ENCODE results near the gene ARHGAP29. TPM values are rescaled to one million over a fixed set of nuclear protein-coding genes. Genes with fewer than 3 reads are reported as not detected.

The ARHGAP29 gene
- total and polyA plus RNA-seq, 2 of the 8 experiments (the other 6 are each of a cell fraction or from before 2014, with no cell fraction given) = 0.57 to 3.2 TPM

GRCh38 chr1:94250341-94250740 lies 13.0 kb upstream of the ARHGAP29 start:
- Histone ChIP-seq H2BK120ac (replicated peaks; ENCODE audit: low read depth, low read length) (no peak overlapping the region), H3K23ac (ENCODE audit: insufficient read length) (no peak overlapping the region), H2AK5ac (ENCODE audit: low read depth, low read length) (no peak overlapping the region), H4K5ac (ENCODE audit: insufficient read length, low read depth, low read length) (no peak overlapping the region), H3K4me1 (replicated peaks in 1 of 4; ENCODE audit: control insufficient read depth in 3 of 4, insufficient read depth in 4 of 4, low read length in 3 of 4) (peaks cover 0 to 5% (median 3%) of the 10 kb centered on the region in 4 experiments; a peak in 4 of 7 replicates), H3K79me1 (ENCODE audit: low read depth, low read length) (no peaks in the 10 kb centered on the region), H4K8ac (ENCODE audit: extremely low read depth, insufficient read depth, low read length) (no peak overlapping the region), H3K23me2 (ENCODE audit: low read depth, low read length) (peaks cover 10% of the 10 kb centered on the region; the same call in 1 of the 2 replicates), H3K4me3 (ENCODE audit: extremely low read depth in 1 of 4, insufficient read depth in 2 of 4, low read depth in 3 of 4, low read length in 4 of 4) (no peak overlapping the region), H3K56ac (replicated peaks; ENCODE audit: insufficient read length, low read depth, low read length) (no peak overlapping the region), H2BK15ac (ENCODE audit: low read length) (no peak overlapping the region), H4K91ac (replicated peaks; ENCODE audit: insufficient read length, low read length) (no peak overlapping the region), H2BK20ac (ENCODE audit: low read length) (no peak overlapping the region), H2BK12ac (ENCODE audit: low read depth, low read length) (no peak overlapping the region), H3K9me3 (ENCODE audit: insufficient read depth in 2 of 2, low read depth in 1 of 2, low read length in 1 of 2) (no peaks in the 10 kb centered on the region), H3K14ac (ENCODE audit: insufficient read length) (no peak overlapping the region), H3K27me3 (replicated peaks in 1 of 4; ENCODE audit: control insufficient read depth in 3 of 4, extremely low read depth in 1 of 4, insufficient read depth in 3 of 4, low read length in 3 of 4) (peaks cover 20 to 66% (median 49%) of the 10 kb centered on the region in 4 experiments), H3K4ac (replicated peaks; ENCODE audit: insufficient read length, low read depth, low read length) (no peak overlapping the region), H3K9ac (replicated peaks in 1 of 4; ENCODE audit: extremely low read depth in 1 of 4, low read depth in 3 of 4, low read length in 3 of 4) (no peak overlapping the region), H2AFZ (ENCODE audit: low read length) (no peak overlapping the region), H3K18ac (ENCODE audit: extremely low read depth, low read length) (no peak overlapping the region), H4K20me1 (replicated peaks in 1 of 2; ENCODE audit: control insufficient read depth in 1 of 2, insufficient read depth in 2 of 2, low read length in 2 of 2) (peaks cover 0 to 1% of the 10 kb centered on the region in 2 experiments), H3K27ac (ENCODE audit: low read depth, low read length) (no peak overlapping the region), H3K4me2 (ENCODE audit: insufficient read depth in 1 of 2, low read depth in 2 of 2, low read length in 2 of 2) (no peak overlapping the region), H3K36me3 (ENCODE audit: control insufficient read depth in 2 of 4, insufficient read depth in 4 of 4, low read length in 3 of 4) (no peaks in the 10 kb centered on the region), H3K79me2 (ENCODE audit: control insufficient read depth in 1 of 2, insufficient read depth in 2 of 2, low read length in 2 of 2) (no peaks in the 10 kb centered on the region), H2BK5ac (ENCODE audit: low read depth, low read length) (no peak overlapping the region)
- ChIA-PET CTCF (ENCODE audit: partially characterized antibody) (no interaction called here), POLR2A (ENCODE audit: partially characterized antibody) (no interaction called here)
- FAIRE-seq (no peak), DNase-seq (ENCODE audit: low read depth in 1 of 2, low spot score in 2 of 2) (no peak)
- WGBS, 2 experiments (ENCODE audit: extremely low coverage in 1 of 2, insufficient coverage in 1 of 2, insufficient read length in 1 of 2, insufficient replicate concordance in 2 of 2, low coverage in 1 of 2, low lambda C conversion rate in 2 of 2, missing lambda C conversion rate in 1 of 2) = 70% methylated on average over 3 of the region's 3 CpGs; no CpG with 5 or more reads in 1 of the 2 experiments
- TF ChIP-seq TBP (IDR thresholded peaks at IDR 0.05; ENCODE audit: low read depth, low read length) = no peak
